ENCODE data around the gene NTRK3. TPM values are rescaled to one million over a fixed set of nuclear protein-coding genes. Genes with fewer than 3 reads are reported as not detected.
A peak's percentile ranks its signal among the peaks of the same experiment; 100 is the strongest.

Gene NTRK3
- total and polyA plus RNA-seq, 12 donors, result 1.6 to 8.5 (median 3.3) TPM

- no peaks in the 10 kb centered on the region for H3K36me3 ChIP-seq (replicated peaks in 1 of 2)
- WGBS, 4 donors, result 84 to 88% (median 86%) methylated on average over 5 to 7 of the region's 7 CpGs
- peaks cover 51% of the 10 kb centered on the region for H3K27me3 ChIP-seq
- intact Hi-C loops (cut with DNase I), result no loop called here
- no peak for TF ChIP-seq POLR2A (IDR thresholded peaks at IDR 0.05)
- no peak for TF ChIP-seq CTCF (IDR thresholded peaks at IDR 0.05)
- H3K9me3 ChIP-seq (replicated peaks in 1 of 3), result no peaks in the 10 kb centered on the region
- DNase-seq, result no peak
- no peak overlapping the region for H3K4me3 ChIP-seq
- peaks cover 0 to 11% of the 10 kb centered on the region in 2 donors for H3K4me1 ChIP-seq (replicated peaks in 1 of 2)
- no peak overlapping the region for H3K27ac ChIP-seq
These were observed 4.1 kb downstream of the NTRK3 start for GRCh38 chr15:88252441-88252840.

GRCh38 chr15:88250826-88251225 is 5.7 kb downstream of the NTRK3 start:
- no peak overlapping the region for H3K27ac ChIP-seq
- intact Hi-C loops (cut with DNase I), result no loop called here
- no peaks in the 10 kb centered on the region for H3K36me3 ChIP-seq (replicated peaks in 1 of 2)
- H3K27me3 ChIP-seq, result peaks cover 46% of the 10 kb centered on the region
- DNase-seq, result no peak
- no peak overlapping the region for H3K4me3 ChIP-seq
- TF ChIP-seq CTCF (IDR thresholded peaks at IDR 0.05) (no peak), POLR2A (IDR thresholded peaks at IDR 0.05) (no peak)
- WGBS, 4 donors, result 13 to 48% (median 38%) methylated on average over 1 of the region's 1 CpG
- peaks cover 0 to 15% of the 10 kb centered on the region in 2 donors for H3K4me1 ChIP-seq (replicated peaks in 1 of 2)
- no peaks in the 10 kb centered on the region for H3K9me3 ChIP-seq (replicated peaks in 1 of 3)

GRCh38 chr15:88249220-88249619 is 7.3 kb downstream of the NTRK3 start:
- Histone ChIP-seq H3K4me3 (no peak overlapping the region), H3K27me3 (peaks cover 31% of the 10 kb centered on the region), H3K9me3 (replicated peaks in 1 of 3) (no peaks in the 10 kb centered on the region), H3K36me3 (replicated peaks in 1 of 2) (no peaks in the 10 kb centered on the region), H3K4me1 (replicated peaks in 1 of 2) (peaks cover 0 to 10% of the 10 kb centered on the region in 2 donors), H3K27ac (peak overlapping the region in 1 of 5 donors; percentile 1)
- peak in 2 of 7 donors; percentile 29 to 58 for DNase-seq
- 81 to 96% (median 83%) methylated on average over 4 to 6 of the region's 6 CpGs for WGBS, 4 donors
- no peak for TF ChIP-seq CTCF (IDR thresholded peaks at IDR 0.05)
- TF ChIP-seq POLR2A (IDR thresholded peaks at IDR 0.05), result no peak
- intact Hi-C loops (cut with DNase I), result loop anchor here in 1 of 2 donors (10.0 kb wide), 1 partner anchor 1334 kb away; no protein-coding TSS in a partner anchor

- intact Hi-C loops (cut with DNase I), result loop anchor here in 1 of 2 donors (10.0 kb wide), 1 partner anchor 1333 kb away; no protein-coding TSS in a partner anchor
These were observed 8.6 kb downstream of the NTRK3 start for GRCh38 chr15:88247914-88248313.

More at GRCh38 chr15:88247914-88248313, 8.6 kb downstream of the NTRK3 start:
- peaks cover 0 to 10% of the 10 kb centered on the region in 2 donors for H3K4me1 ChIP-seq (replicated peaks in 1 of 2)
- TF ChIP-seq POLR2A (IDR thresholded peaks at IDR 0.05) (no peak), CTCF (IDR thresholded peaks at IDR 0.05) (no peak)
- H3K27me3 ChIP-seq, result peaks cover 18% of the 10 kb centered on the region
- DNase-seq, result no peak
- no peaks in the 10 kb centered on the region for H3K36me3 ChIP-seq (replicated peaks in 1 of 2)
- no peak overlapping the region for H3K4me3 ChIP-seq
- no peaks in the 10 kb centered on the region for H3K9me3 ChIP-seq (replicated peaks in 1 of 3)
- H3K27ac ChIP-seq, result no peak overlapping the region
- 58 to 88% (median 67%) methylated on average over 3 to 4 of the region's 4 CpGs for WGBS, 4 donors
